H9 (cell line): ENCODE measurements around the gene DNAJC21. TPM values are rescaled to one million over a fixed set of nuclear protein-coding genes. Genes with fewer than 3 reads are reported as not detected.
A peak's percentile ranks its signal among the peaks of the same experiment; 100 is the strongest.

Source experiments
- DNase-seq: peaks from one replicate; pipeline ENCODE4 v3.0.0-alpha.2; 2017
- H2AFZ ChIP-seq: one replicate; pipeline ENCODE4 v1.6.1; 2013; ENCODE audit warnings: mild to moderate bottlenecking, low read length, control low read depth, moderate library complexity
- H2AK5ac ChIP-seq: 2 replicates; pipeline ENCODE4 v1.6.1; 2013; ENCODE audit warnings: low read length, control low read depth, mixed read lengths; ENCODE audit not compliant: insufficient read length
- H2BK120ac ChIP-seq: one replicate; pipeline ENCODE4 v1.6.1; 2013; ENCODE audit warnings: low read depth, mild to moderate bottlenecking, low read length, control low read depth, inconsistent platforms; ENCODE audit not compliant: poor library complexity, severe bottlenecking
- H2BK12ac ChIP-seq: 2 replicates; pipeline ENCODE4 v1.6.1; 2013; ENCODE audit warnings: low read length, control low read depth, mixed read lengths, low read depth; ENCODE audit not compliant: insufficient read length
- H2BK15ac ChIP-seq: 2 replicates; pipeline ENCODE4 v1.6.1; 2013; ENCODE audit warnings: low read depth, low read length, control low read depth
- H2BK20ac ChIP-seq: one replicate; pipeline ENCODE4 v1.6.1; 2013; ENCODE audit warnings: low read depth, mild to moderate bottlenecking, low read length, control low read depth, inconsistent platforms; ENCODE audit not compliant: poor library complexity, severe bottlenecking
- H2BK5ac ChIP-seq: 2 replicates; pipeline ENCODE4 v1.6.1; 2013; ENCODE audit warnings: low read length, control low read depth, mixed read lengths; ENCODE audit not compliant: insufficient read length
- H3K14ac ChIP-seq: 2 replicates; pipeline ENCODE4 v1.6.1; 2013; ENCODE audit warnings: low read length, control low read depth; ENCODE audit not compliant: insufficient read depth
- H3K18ac ChIP-seq: 2 replicates; pipeline ENCODE4 v1.6.1; 2013; ENCODE audit warnings: low read depth, mild to moderate bottlenecking, mixed read lengths, low read length, control low read depth; ENCODE audit not compliant: insufficient read length
- H3K23ac ChIP-seq: 2 replicates; pipeline ENCODE4 v1.6.1; 2013; ENCODE audit warnings: low read length, control low read depth, mixed read lengths, low read depth; ENCODE audit not compliant: insufficient read length
- H3K23me2 ChIP-seq: 2 replicates; pipeline ENCODE4 v1.6.1; 2013; ENCODE audit warnings: low read depth, mild to moderate bottlenecking, mixed read lengths, low read length, control low read depth; ENCODE audit not compliant: insufficient read length, poor library complexity, severe bottlenecking
- H3K27ac ChIP-seq: 2 replicates; pipeline ENCODE4 v1.5.1; 2013; ENCODE audit warnings: low read length, control low read depth, mixed read lengths, low read depth; ENCODE audit not compliant: insufficient read length
- H3K27me3 ChIP-seq: 2 replicates; pipeline ENCODE4 v1.6.1; 2013; ENCODE audit warnings: low read length, control low read depth, inconsistent platforms; ENCODE audit not compliant: insufficient read depth
- H3K4ac ChIP-seq: 2 replicates; pipeline ENCODE4 v1.6.1; 2013; ENCODE audit warnings: low read depth, mild to moderate bottlenecking, control low read depth, inconsistent platforms, low read length, moderate library complexity
- H3K4me1 ChIP-seq: 2 replicates; pipeline ENCODE4 v1.6.1; 2013; ENCODE audit warnings: low read length, control low read depth, inconsistent platforms; ENCODE audit not compliant: insufficient read depth
- H3K4me2 ChIP-seq: 2 replicates; pipeline ENCODE4 v1.6.1; 2013; ENCODE audit warnings: low read length, control low read depth, mixed read lengths; ENCODE audit not compliant: insufficient read length, insufficient read depth
- H3K56ac ChIP-seq: 2 replicates; pipeline ENCODE4 v1.6.1; 2013; ENCODE audit warnings: low read depth, mild to moderate bottlenecking, mixed read lengths, low read length, control low read depth; ENCODE audit not compliant: insufficient read length
- H3K79me1 ChIP-seq: 2 replicates; pipeline ENCODE4 v1.6.1; 2013; ENCODE audit warnings: low read depth, mild to moderate bottlenecking, moderate library complexity, low read length, control low read depth, inconsistent platforms; ENCODE audit not compliant: insufficient read depth, poor library complexity, severe bottlenecking
- H3K79me2 ChIP-seq: 2 replicates; pipeline ENCODE4 v1.6.1; 2013; ENCODE audit warnings: low read length, control low read depth, inconsistent platforms; ENCODE audit not compliant: insufficient read depth
- H3K9ac ChIP-seq: 2 replicates; pipeline ENCODE4 v1.6.1; 2013; ENCODE audit warnings: low read length, control low read depth, mixed read lengths; ENCODE audit not compliant: insufficient read length; ENCODE audit errors: extremely low read depth
- H3K9me3 ChIP-seq: one replicate; pipeline ENCODE4 v1.6.1; 2013; ENCODE audit warnings: low read depth, low read length, inconsistent platforms; ENCODE audit not compliant: control insufficient read depth
- H3T11ph ChIP-seq: one replicate; pipeline ENCODE4 v1.6.1; 2013; ENCODE audit warnings: mild to moderate bottlenecking, low read length, control low read depth, inconsistent platforms
- H4K20me1 ChIP-seq: one replicate; pipeline ENCODE4 v1.6.1; 2013; ENCODE audit not compliant: control insufficient read depth, insufficient read length, insufficient read depth
- H4K5ac ChIP-seq: 2 replicates; pipeline ENCODE4 v1.6.1; 2013; ENCODE audit warnings: low read depth, mild to moderate bottlenecking, mixed read lengths, low read length, control low read depth; ENCODE audit not compliant: insufficient read length
- H4K8ac ChIP-seq: replicated peaks from 2 replicates; pipeline ENCODE4 v1.6.1; 2013; ENCODE audit warnings: low read length, control low read depth, mixed read lengths, low read depth; ENCODE audit not compliant: insufficient read length
- H4K91ac ChIP-seq: 2 replicates; pipeline ENCODE4 v1.6.1; 2013; ENCODE audit warnings: low read depth, mild to moderate bottlenecking, moderate library complexity, mixed read lengths, low read length, control low read depth; ENCODE audit not compliant: insufficient read length
- H3K27ac Mint-ChIP-seq, 3 experiments: 2 replicates in 2 of 3; 3 replicates in 1 of 3; pipeline ENCODE4 v1.8.0; 2020 to 2021; ENCODE audit warnings: mixed read lengths in 3 of 3, mild to moderate bottlenecking in 1 of 3, moderate library complexity in 1 of 3
- H3K27me3 Mint-ChIP-seq: 2 replicates; pipeline ENCODE4 v1.8.0; 2021; ENCODE audit warnings: low read depth, mild to moderate bottlenecking, moderate library complexity, mixed read lengths
- H3K36me3 Mint-ChIP-seq, 3 experiments: 2 replicates in 2 of 3; 3 replicates in 1 of 3; pipeline ENCODE4 v1.8.0; 2020 to 2021; ENCODE audit warnings: low read depth in 3 of 3, mixed read lengths in 3 of 3; ENCODE audit not compliant: insufficient read depth in 1 of 3
- H3K4me1 Mint-ChIP-seq, 2 experiments: 2 replicates each; pipeline ENCODE4 v1.8.0; 2020; ENCODE audit warnings: mixed read lengths in 2 of 2
- H3K4me3 Mint-ChIP-seq, 2 experiments: 2 replicates in 1 of 2; 3 replicates in 1 of 2; pipeline ENCODE4 v1.8.0; 2020 to 2021; ENCODE audit warnings: mild to moderate bottlenecking in 2 of 2, mixed read lengths in 2 of 2, moderate library complexity in 1 of 2
- H3K9me3 Mint-ChIP-seq, 2 experiments: 2 replicates in 1 of 2; 3 replicates in 1 of 2; pipeline ENCODE4 v1.8.0; 2020; ENCODE audit warnings: mild to moderate bottlenecking in 2 of 2, mixed read lengths in 2 of 2, moderate library complexity in 1 of 2
- WGBS: extraction: QIAGEN DNeasy Blood & Tissue Kit; methylation state at CpG from one replicate; pipeline ENCODE4 v1.1.7; 2013; ENCODE audit warnings: missing lambda C conversion rate, low lambda C conversion rate, mixed read lengths; ENCODE audit not compliant: insufficient read length; ENCODE audit errors: extremely low coverage; 5-methylcytosine and 5-hydroxymethylcytosine counted together
- total RNA-seq: library from RNA; stranded (reverse); gene quantifications from 2 replicates; pipeline ENCODE4 v1.2.1, GENCODE V29; 2021
- TF ChIP-seq, protein P1 (sequence below): fragments of 200-600 bp; sonication (generic); conservative IDR thresholded peaks from 3 replicates; pipeline ENCODE4 v1.8.0; 2021; ENCODE audit warnings: antibody characterized with exemption, mild to moderate bottlenecking

DNAJC21 gene
- total RNA-seq, 1 experiment from 2014 or later, result 50.4 TPM

DNA sequence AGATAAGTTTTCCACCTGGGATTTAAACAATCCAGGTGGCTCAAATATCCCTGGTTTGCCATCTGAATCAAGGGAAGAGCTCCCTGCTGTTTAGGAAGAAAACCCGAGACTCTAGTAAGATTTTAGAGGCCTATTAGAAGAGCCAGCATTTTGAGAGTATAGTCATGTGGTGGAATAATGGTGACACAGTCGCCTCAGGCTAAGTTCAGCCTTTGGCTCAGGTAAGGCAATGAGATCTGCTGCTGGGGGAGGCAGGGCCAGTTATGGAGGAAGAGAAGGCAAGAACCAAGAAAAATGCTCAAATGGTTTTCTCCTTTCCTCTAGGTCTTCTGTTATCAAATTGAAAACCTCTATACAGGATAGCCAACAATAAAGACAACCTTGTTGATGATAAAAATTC, 30.3 kb upstream of the DNAJC21 start:
- Histone ChIP-seq H2BK20ac (no peak overlapping the region), H2AK5ac (no peak overlapping the region), H3K18ac (no peak overlapping the region), H3K14ac (no peak overlapping the region), H4K5ac (no peak overlapping the region), H3K56ac (no peak overlapping the region), H4K91ac (no peak overlapping the region), H3K23me2 (no peaks in the 10 kb centered on the region), H3K23ac (no peak overlapping the region), H2BK5ac (no peak overlapping the region), H3K4ac (no peak overlapping the region), H3K9me3 (no peaks in the 10 kb centered on the region), H2BK12ac (no peak overlapping the region), H3K79me1 (no peaks in the 10 kb centered on the region), H3K27me3 (no peaks in the 10 kb centered on the region), H3K4me2 (no peak overlapping the region), H3K9ac (no peak overlapping the region), H3K4me1 (no peaks in the 10 kb centered on the region), H4K20me1 (no peaks in the 10 kb centered on the region), H4K8ac (no peak overlapping the region), H3K79me2 (no peaks in the 10 kb centered on the region), H3K27ac (no peak overlapping the region), H2AFZ (no peak overlapping the region), H3T11ph (no peak overlapping the region), H2BK15ac (no peak overlapping the region), H2BK120ac (no peak overlapping the region)
- H3K4me3 Mint-ChIP-seq, result no peak overlapping the region
- peaks cover 6 to 17% of the 10 kb centered on the region in 2 experiments for H3K4me1 Mint-ChIP-seq
- no peaks in the 10 kb centered on the region for H3K27me3 Mint-ChIP-seq
- no peaks in the 10 kb centered on the region for H3K9me3 Mint-ChIP-seq
- H3K36me3 Mint-ChIP-seq, result peaks cover 2 to 17% (median 13%) of the 10 kb centered on the region in 3 experiments; a peak in 5 of 7 replicates
- WGBS, result no CpG with 5 or more reads among the region's 2 CpGs
- DNase-seq, result no peak
- H3K27ac Mint-ChIP-seq, result peak overlapping the region in 1 of 3 experiments; percentile 90; a peak in 4 of 7 replicates
- TF ChIP-seq, protein P1, sequence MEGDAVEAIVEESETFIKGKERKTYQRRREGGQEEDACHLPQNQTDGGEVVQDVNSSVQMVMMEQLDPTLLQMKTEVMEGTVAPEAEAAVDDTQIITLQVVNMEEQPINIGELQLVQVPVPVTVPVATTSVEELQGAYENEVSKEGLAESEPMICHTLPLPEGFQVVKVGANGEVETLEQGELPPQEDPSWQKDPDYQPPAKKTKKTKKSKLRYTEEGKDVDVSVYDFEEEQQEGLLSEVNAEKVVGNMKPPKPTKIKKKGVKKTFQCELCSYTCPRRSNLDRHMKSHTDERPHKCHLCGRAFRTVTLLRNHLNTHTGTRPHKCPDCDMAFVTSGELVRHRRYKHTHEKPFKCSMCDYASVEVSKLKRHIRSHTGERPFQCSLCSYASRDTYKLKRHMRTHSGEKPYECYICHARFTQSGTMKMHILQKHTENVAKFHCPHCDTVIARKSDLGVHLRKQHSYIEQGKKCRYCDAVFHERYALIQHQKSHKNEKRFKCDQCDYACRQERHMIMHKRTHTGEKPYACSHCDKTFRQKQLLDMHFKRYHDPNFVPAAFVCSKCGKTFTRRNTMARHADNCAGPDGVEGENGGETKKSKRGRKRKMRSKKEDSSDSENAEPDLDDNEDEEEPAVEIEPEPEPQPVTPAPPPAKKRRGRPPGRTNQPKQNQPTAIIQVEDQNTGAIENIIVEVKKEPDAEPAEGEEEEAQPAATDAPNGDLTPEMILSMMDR, result no peak
